ENCODE data around the gene FBXW9. TPM values are rescaled to one million over a fixed set of nuclear protein-coding genes. Genes with fewer than 3 reads are reported as not detected.

FBXW9 gene
- total and polyA plus RNA-seq, 2 of the 8 experiments (the other 6 are each of a cell fraction or from before 2014, with no cell fraction given) = 10.8 to 30.1 TPM

DNA sequence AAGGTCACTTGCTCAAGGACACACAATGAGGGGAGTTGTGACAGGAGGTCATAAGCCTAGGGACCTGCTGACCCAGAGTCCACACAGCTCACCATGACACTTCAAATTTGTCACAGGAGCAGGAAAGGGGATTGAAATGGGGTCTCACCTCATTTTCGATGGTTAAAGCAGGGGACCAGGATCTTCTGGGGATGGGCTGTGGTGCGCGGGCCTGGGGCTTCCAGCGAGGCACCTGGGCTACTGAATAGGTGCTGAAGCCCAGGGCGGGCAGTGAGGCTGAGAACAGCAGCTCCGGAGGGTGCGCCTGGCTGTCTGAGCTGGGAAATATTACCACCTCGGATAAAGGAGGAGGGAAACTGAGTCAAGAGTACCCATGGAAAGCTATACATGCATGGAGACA is 40.9 kb downstream of the FBXW9 start (continued):
- no peak for TF ChIP-seq BACH1 (IDR thresholded peaks at IDR 0.05; ENCODE audit: low read length)

Data from H1 (cell line).